Gastrocnemius medialis (tissue), 4 donors: ENCODE measurements around the gene SP2. TPM values are rescaled to one million over a fixed set of nuclear protein-coding genes. Genes with fewer than 3 reads are reported as not detected.
A peak's percentile ranks its signal among the peaks of the same experiment; 100 is the strongest.

Source experiments
- ATAC-seq, 2 donors: fragments of 150-250 bp; one replicate each; pipeline ENCODE4 v1.9.1; 2016
- DNase-seq, 2 donors: peaks; one replicate each; pipeline ENCODE4 v3.0.0-alpha.2; 2019
- H3K27ac ChIP-seq, 4 donors: fragments of 200-600 bp; sonication (generic); 1 replicate in 1 of 4; 2 replicates in 3 of 4; pipeline ENCODE4 v1.5.1; 2016 to 2018; ENCODE audit warnings: mild to moderate bottlenecking in 2 of 4, moderate library complexity in 1 of 4
- H3K27me3 ChIP-seq, 3 donors: fragments of 200-600 bp; sonication (generic) in 2 of 3; 1 replicate in 1 of 3; 2 replicates in 2 of 3; pipeline versions ENCODE4 v1.5.1 to v1.6.0; 2016 to 2019; ENCODE audit warnings: mild to moderate bottlenecking in 1 of 3, moderate library complexity in 1 of 3
- H3K36me3 ChIP-seq, 2 donors: fragments of 200-600 bp; sonication (generic) in 1 of 2; one replicate each; pipeline ENCODE4 v1.5.1; 2017 to 2018
- H3K4me1 ChIP-seq, 2 donors: fragments of 200-600 bp; sonication (generic) in 1 of 2; one replicate each; pipeline ENCODE4 v1.5.1; 2016 to 2017; ENCODE audit warnings: mild to moderate bottlenecking in 2 of 2
- H3K4me3 ChIP-seq, 4 donors: fragments of 200-600 bp; sonication (generic) in 3 of 4; 1 replicate in 1 of 4; 2 replicates in 3 of 4; pipeline ENCODE4 v1.5.1; 2016 to 2019; ENCODE audit warnings: mild to moderate bottlenecking in 2 of 4
- H3K9me3 ChIP-seq, 3 donors: fragments of 200-600 bp; sonication (generic) in 2 of 3; 1 replicate in 1 of 3; 2 replicates in 2 of 3; pipeline ENCODE4 v1.5.1; 2016 to 2019
- POLR2A ChIP-seq, 2 donors: fragments of 450-650 bp; IDR thresholded peaks; one replicate each; pipeline ENCODE4 v1.6.1; 2017; ENCODE audit warnings: antibody characterized with exemption in 2 of 2, mild to moderate bottlenecking in 2 of 2, moderate library complexity in 2 of 2
- in situ Hi-C, 4 donors: fragments of 200-750 bp; cut with MboI; loops; one replicate each; pipeline versions ENCODE4 v1.15.0 to v1.8.0; 2017; ENCODE audit warnings: low sequenced_read_pairs in 4 of 4
- intact Hi-C: fragments of 100-400 bp; cut with DNase I; formaldehyde crosslinking; loops from one replicate; pipeline ENCODE4 v1.15.1; 2023; ENCODE audit warnings: low total_unique reads
- total RNA-seq, 4 donors: library from RNA; depleted of rRNA; stranded (reverse); fragments of >200 nt; gene quantifications; one replicate each; pipeline versions ENCODE4 v1.1.0 to v1.2.3, GENCODE V29; 2016
- TF ChIP-seq, protein P1 (sequence below), 5 experiments: fragments of 450-650 bp in 3 of 5; fragments of 200-600 bp in 2 of 5; sonication (generic) in 2 of 5; IDR thresholded peaks in 4 of 5; conservative IDR thresholded peaks in 1 of 5; 1 replicate in 4 of 5; 2 replicates in 1 of 5; pipeline ENCODE4 v1.5.1; 2016 to 2019; ENCODE audit warnings: antibody characterized with exemption in 5 of 5, mild to moderate bottlenecking in 3 of 5, moderate library complexity in 3 of 5

SP2 gene
- total RNA-seq, 4 donors from 2014 or later, result 5.5 to 28.6 (median 7.0) TPM

DNA sequence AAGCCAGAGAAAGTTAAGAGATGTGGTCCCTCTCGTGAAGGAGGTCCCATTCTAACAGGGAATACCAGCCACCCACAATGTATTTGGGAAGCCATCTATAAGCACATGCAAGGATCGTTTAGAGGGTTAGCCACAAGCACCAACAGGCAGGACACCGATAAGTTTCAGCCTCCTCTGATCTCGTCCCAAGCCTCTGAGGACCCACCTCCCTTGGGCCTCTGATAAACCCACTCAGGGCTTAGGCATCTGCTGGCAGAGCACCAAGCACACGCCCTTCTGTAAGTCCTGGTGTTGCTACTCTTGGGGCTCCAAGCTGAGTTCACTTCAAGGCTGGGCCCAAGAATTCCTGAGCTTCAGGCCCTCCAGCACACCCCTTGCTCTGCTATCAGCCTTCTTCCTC lies 39.9 kb downstream of the SP2 start:
- in situ Hi-C loops (no loop called here), intact Hi-C loops (no loop called here)
- Histone ChIP-seq H3K9me3 (no peaks in the 10 kb centered on the region), H3K36me3 (peaks cover 0 to 3% of the 10 kb centered on the region in 2 donors), H3K27me3 (no peaks in the 10 kb centered on the region), H3K4me3 (no peak overlapping the region), H3K4me1 (peaks cover 0 to 6% of the 10 kb centered on the region in 2 donors), H3K27ac (no peak overlapping the region)
- TF ChIP-seq POLR2A (IDR thresholded peaks at IDR 0.05), result no peak
- TF ChIP-seq, protein P1, sequence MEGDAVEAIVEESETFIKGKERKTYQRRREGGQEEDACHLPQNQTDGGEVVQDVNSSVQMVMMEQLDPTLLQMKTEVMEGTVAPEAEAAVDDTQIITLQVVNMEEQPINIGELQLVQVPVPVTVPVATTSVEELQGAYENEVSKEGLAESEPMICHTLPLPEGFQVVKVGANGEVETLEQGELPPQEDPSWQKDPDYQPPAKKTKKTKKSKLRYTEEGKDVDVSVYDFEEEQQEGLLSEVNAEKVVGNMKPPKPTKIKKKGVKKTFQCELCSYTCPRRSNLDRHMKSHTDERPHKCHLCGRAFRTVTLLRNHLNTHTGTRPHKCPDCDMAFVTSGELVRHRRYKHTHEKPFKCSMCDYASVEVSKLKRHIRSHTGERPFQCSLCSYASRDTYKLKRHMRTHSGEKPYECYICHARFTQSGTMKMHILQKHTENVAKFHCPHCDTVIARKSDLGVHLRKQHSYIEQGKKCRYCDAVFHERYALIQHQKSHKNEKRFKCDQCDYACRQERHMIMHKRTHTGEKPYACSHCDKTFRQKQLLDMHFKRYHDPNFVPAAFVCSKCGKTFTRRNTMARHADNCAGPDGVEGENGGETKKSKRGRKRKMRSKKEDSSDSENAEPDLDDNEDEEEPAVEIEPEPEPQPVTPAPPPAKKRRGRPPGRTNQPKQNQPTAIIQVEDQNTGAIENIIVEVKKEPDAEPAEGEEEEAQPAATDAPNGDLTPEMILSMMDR (IDR thresholded peaks at IDR 0.05 in 4 of 5, conservative IDR thresholded peaks at IDR 0.05 in 1 of 5), result no peak
- DNase-seq (no peak), ATAC-seq (no peak)

DNA sequence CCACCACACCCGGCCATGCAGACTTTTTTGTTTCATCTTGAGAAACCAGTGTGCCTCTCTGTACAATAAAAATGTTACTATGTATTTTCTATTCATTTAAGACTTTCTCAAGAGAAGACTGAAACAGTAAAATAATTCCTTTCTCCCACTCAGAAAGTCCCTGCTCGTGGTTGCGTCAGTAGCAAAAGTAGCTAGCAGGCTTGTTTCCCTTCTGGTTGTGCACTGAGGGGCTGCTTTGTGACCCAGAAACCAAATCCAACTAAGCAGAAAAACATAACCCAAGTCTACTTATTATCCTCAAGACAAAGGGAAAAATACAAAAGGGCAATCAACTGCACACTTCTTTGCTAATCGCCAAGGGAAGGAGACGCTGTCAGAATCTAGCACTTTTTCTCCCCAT lies 41.9 kb downstream of the SP2 start:
- no peaks in the 10 kb centered on the region for H3K9me3 ChIP-seq
- H3K27ac ChIP-seq, result no peak overlapping the region
- ATAC-seq, result no peak
- H3K4me3 ChIP-seq, result no peak overlapping the region
- H3K4me1 ChIP-seq, result peaks cover 7 to 20% of the 10 kb centered on the region in 2 donors
- no peak for TF ChIP-seq POLR2A (IDR thresholded peaks at IDR 0.05)
- TF ChIP-seq, protein P1 (IDR thresholded peaks at IDR 0.05 in 4 of 5, conservative IDR thresholded peaks at IDR 0.05 in 1 of 5), result no peak
- in situ Hi-C loops (no loop called here), intact Hi-C loops (no loop called here)
- no peak for DNase-seq
- H3K36me3 ChIP-seq, result peaks cover 0 to under 1% of the 10 kb centered on the region in 2 donors
- H3K27me3 ChIP-seq, result no peaks in the 10 kb centered on the region

DNA sequence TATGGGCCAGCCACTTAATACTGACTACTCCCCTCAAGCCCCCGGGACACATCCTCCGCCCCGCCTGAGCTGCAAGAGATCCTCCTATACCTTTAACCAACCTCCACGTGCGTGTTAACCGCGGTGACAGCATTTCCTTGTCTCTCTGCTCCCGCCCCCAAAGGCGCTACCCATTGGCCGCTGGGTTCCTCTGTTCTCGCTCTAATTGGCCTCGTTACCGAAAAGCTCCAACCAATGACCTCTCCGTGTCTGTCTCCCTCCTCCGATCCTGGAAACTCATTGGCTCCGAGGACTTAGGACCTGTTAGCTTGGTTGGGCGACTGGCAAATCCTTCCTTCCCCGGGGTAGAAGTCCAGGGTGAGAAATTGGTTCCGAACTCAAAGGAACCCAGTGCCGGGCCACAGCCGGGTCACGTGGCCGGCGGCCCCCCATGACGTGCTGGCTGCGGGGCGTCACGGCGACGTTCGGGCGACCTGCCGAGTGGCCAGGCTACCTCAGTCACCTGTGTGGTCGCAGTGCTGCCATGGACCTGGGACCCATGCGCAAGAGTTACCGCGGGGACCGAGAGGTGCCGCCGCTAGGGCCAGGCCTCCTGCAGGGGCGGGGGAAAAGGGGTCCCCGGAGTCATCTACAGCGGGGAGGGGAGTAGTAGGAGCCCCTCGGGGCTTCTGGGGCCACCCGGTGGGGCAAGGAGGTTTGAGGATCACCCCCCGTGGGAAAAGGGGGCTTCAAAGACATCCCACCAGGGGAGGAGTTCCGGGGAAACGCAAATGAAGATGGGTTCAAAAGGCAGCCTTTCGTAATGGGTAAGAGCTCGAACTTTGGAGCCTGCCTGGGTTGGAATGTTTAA lies 45.4 kb downstream of the SP2 start, which contains the start of gene PNPO:
Gene PNPO (plus strand): TSS at position 326 of the 850 bp plus-strand sequence. CDS start 105 bp downstream, at position 431.
- TF ChIP-seq POLR2A (IDR thresholded peaks at IDR 0.05), result peak; percentile 55 to 71
- TF ChIP-seq, protein P1 (IDR thresholded peaks at IDR 0.05 in 4 of 5, conservative IDR thresholded peaks at IDR 0.05 in 1 of 5), result peak in 2 of 5 experiments; percentile 23 to 24
- Histone ChIP-seq H3K4me3 (peak within 1 kb of the TSS; percentile 77 to 99 (median 88)), H3K27me3 (no peaks in the 10 kb centered on the region), H3K4me1 (peaks cover 14 to 21% of the 10 kb centered on the region in 2 donors), H3K27ac (peak within 1 kb of the TSS; percentile 88 to 98 (median 92)), H3K9me3 (no peaks in the 10 kb centered on the region), H3K36me3 (peaks cover 0 to 20% of the 10 kb centered on the region in 2 donors)
- in situ Hi-C loops, result loop anchor here in 1 of 4 donors (10.0 kb wide), 1 partner anchor 47 kb away; the partner anchor contains the start of gene SP2
- intact Hi-C loops, result loop anchor here (2.0 to 10.0 kb wide), 3 partner anchors 33 to 97 kb away; partner anchors contain the start of gene SCRN2
- DNase-seq (peak; percentile 95 to 97), ATAC-seq (peak; percentile 100)

DNA sequence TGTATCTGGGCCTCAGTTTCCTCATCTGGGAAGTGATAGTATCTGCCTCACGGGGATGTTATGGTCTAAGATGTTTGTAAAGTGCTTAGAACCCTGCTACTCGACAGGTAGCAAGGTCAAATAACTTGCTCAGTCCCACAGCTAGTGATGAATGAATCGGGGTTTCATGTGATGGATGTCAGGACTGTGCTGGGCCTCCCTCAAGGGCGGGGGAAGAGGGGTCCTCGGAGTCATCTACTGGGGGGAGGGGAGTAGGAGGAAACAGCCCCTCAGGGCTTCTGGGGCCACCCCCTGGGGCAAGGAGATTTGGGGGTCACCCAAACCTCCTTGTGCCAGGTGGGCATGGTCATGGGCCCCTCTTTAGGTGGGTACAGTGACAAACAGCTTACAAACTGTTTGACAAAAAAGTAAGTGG lies 46.1 kb downstream of the SP2 start:
- intact Hi-C loops, result loop anchor here (10.0 kb wide), 1 partner anchor 97 kb away; the partner anchor contains the start of gene SCRN2
- peaks cover 0 to 20% of the 10 kb centered on the region in 2 donors for H3K36me3 ChIP-seq
- peak overlapping the region; percentile 88 to 98 (median 92) for H3K27ac ChIP-seq
- ATAC-seq (no peak), DNase-seq (no peak)
- peak overlapping the region; percentile 77 to 99 (median 88) for H3K4me3 ChIP-seq
- in situ Hi-C loops, result loop anchor here in 1 of 4 donors (10.0 kb wide), 1 partner anchor 47 kb away; the partner anchor contains the start of gene SP2
- TF ChIP-seq, protein P1 (IDR thresholded peaks at IDR 0.05 in 4 of 5, conservative IDR thresholded peaks at IDR 0.05 in 1 of 5), result no peak
- no peak for TF ChIP-seq POLR2A (IDR thresholded peaks at IDR 0.05)
- peaks cover 18 to 26% of the 10 kb centered on the region in 2 donors for H3K4me1 ChIP-seq
- no peaks in the 10 kb centered on the region for H3K27me3 ChIP-seq
- H3K9me3 ChIP-seq, result no peaks in the 10 kb centered on the region
